ENCODE measurements around the gene SARS1.

The SARS1 gene

GRCh38 chr1:109256085-109256484 is 42.4 kb downstream of the SARS1 start:
- TF ChIP-seq CTCF (conservative IDR thresholded peaks at IDR 0.05): no peak
- no peak overlapping the region for H3K27ac ChIP-seq

- H3K27ac ChIP-seq: no peak overlapping the region
- TF ChIP-seq CTCF (conservative IDR thresholded peaks at IDR 0.05): no peak
Measured at GRCh38 chr1:109256971-109257681, 43.4 kb downstream of the SARS1 start.

DNA sequence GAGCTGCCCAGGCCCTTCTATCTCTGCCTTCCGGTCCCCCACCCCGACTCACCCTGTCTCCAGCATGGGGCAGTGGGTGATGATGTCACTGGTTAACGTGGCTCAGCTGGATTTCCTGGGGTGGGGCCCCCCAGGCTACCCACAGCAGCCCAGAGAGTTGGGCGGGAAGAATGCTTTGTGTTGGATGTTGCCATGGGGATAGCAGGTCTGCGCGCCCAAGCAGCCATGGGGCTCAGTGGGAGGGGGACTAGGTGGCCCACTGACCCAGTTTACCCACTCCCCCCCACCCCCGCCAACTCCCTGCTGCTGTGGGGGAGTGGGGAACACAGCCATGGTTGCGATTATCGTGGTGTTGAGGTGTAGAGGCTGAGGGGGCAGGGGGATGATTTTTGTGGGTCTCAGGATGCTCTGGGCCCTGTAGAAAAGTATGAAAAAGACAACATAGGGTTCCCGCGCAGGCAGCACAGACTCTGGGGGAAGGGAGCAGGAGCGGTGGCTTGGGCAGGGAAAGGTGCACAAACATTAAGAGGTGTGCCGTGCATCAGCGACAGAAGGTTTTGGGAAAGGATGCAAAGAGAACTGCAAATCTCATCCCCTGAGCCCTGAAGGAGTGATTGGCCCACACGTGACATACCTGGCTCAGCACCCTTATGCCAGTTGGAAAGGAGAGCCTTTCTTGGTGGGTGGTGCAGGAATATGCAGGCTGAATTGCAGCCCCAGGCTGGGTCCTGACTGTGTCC is 44.1 kb downstream of the SARS1 start:
- TF ChIP-seq CTCF (conservative IDR thresholded peaks at IDR 0.05): no peak
- H3K27ac ChIP-seq: no peak overlapping the region

- no peak overlapping the region for H3K27ac ChIP-seq
- no peak for TF ChIP-seq CTCF (conservative IDR thresholded peaks at IDR 0.05)
Measured at GRCh38 chr1:109258481-109259466, 45.1 kb downstream of the SARS1 start.

GRCh38 chr1:109259674-109260557 is 46.2 kb downstream of the SARS1 start:
- TF ChIP-seq CTCF (conservative IDR thresholded peaks at IDR 0.05): no peak
- H3K27ac ChIP-seq: no peak overlapping the region

- H3K27ac ChIP-seq: no peak overlapping the region
- no peak for TF ChIP-seq CTCF (conservative IDR thresholded peaks at IDR 0.05)
Measured at GRCh38 chr1:109261006-109261405, 47.3 kb downstream of the SARS1 start.
